Nephron progenitor cell (in vitro differentiated cells): ENCODE results near the gene PLCB3.

Experiments
- DNase-seq: peaks from one replicate; pipeline ENCODE4 v3.0.0; 2021
- H3K27ac Mint-ChIP-seq: 2 replicates; pipeline ENCODE4 v1.8.0; 2021; ENCODE audit warnings: mild to moderate bottlenecking, moderate library complexity, mixed read lengths
- H3K27me3 Mint-ChIP-seq: 2 replicates; pipeline ENCODE4 v1.8.0; 2021; ENCODE audit warnings: mild to moderate bottlenecking, low read depth, mixed read lengths; ENCODE audit not compliant: poor library complexity
- H3K36me3 Mint-ChIP-seq: 2 replicates; pipeline ENCODE4 v1.8.0; 2021; ENCODE audit warnings: low read depth, mixed read lengths
- H3K4me1 Mint-ChIP-seq: 2 replicates; pipeline ENCODE4 v1.8.0; 2021; ENCODE audit warnings: mixed read lengths
- H3K4me3 Mint-ChIP-seq: 2 replicates; pipeline ENCODE4 v1.8.0; 2021; ENCODE audit warnings: mild to moderate bottlenecking, moderate library complexity, mixed read lengths
- H3K9me3 Mint-ChIP-seq: 2 replicates; pipeline ENCODE4 v1.8.0; 2021; ENCODE audit warnings: mild to moderate bottlenecking, moderate library complexity, mixed read lengths
- CTCF ChIP-seq: fragments of 200-600 bp; sonication (generic); IDR thresholded peaks from 2 replicates; pipeline ENCODE4 v1.5.0; 2021; ENCODE audit warnings: antibody characterized with exemption

Gene PLCB3

DNA sequence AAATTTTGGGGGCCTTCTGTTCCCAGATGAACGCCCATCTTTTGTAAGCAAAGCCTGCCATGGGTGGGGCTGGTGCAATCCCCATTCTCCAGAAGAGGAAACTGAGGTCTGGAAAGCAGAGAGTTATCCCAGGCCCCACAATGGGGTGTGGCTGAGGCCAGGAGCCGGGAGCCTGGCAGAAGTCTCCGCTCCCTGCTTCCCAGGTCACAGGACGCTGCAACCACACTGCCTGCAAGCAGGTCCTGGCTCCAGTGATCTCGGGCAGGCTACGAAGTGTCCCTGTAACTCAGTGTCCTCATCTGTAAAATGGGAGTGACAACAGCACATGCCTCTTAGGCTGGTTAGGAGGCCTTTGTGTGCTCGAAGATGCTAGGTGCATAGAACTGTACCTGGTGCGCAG is 1.7 kb downstream of the PLCB3 start:
- Mint-ChIP-seq H3K27me3 (peaks cover 2% of the 10 kb centered on the region), H3K27ac (no peak overlapping the region), H3K4me3 (peak overlapping the region; percentile 28), H3K36me3 (peaks cover 5% of the 10 kb centered on the region), H3K4me1 (peaks cover 44% of the 10 kb centered on the region), H3K9me3 (no peaks in the 10 kb centered on the region)
- no peak for TF ChIP-seq CTCF
- DNase-seq = no peak

DNA sequence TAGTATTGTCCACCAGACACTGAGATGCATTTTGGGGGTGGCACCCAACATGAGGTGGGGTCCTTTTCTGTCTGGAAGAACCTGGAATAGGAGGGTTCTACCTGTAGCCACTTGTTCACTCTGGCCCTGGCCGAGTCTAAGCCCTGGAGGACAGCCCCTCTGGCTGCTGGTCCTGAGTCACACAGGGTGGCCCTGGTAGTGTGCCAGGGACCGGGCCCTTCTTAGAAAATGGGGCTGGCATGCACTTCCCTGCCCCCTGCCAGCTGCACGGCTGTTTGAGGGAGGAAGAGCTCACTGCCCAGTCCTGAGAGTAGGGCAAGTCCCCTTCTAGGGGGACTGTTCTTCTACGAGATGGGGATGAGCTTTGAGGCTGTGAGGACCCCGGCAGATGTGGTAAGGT is 2.2 kb downstream of the PLCB3 start:
- H3K4me3 Mint-ChIP-seq = peak overlapping the region; percentile 28
- H3K27ac Mint-ChIP-seq = no peak overlapping the region
- peaks cover 40% of the 10 kb centered on the region for H3K4me1 Mint-ChIP-seq
- TF ChIP-seq CTCF = no peak
- H3K9me3 Mint-ChIP-seq = no peaks in the 10 kb centered on the region
- DNase-seq = no peak
- H3K27me3 Mint-ChIP-seq = no peaks in the 10 kb centered on the region
- peaks cover 5% of the 10 kb centered on the region for H3K36me3 Mint-ChIP-seq

DNA sequence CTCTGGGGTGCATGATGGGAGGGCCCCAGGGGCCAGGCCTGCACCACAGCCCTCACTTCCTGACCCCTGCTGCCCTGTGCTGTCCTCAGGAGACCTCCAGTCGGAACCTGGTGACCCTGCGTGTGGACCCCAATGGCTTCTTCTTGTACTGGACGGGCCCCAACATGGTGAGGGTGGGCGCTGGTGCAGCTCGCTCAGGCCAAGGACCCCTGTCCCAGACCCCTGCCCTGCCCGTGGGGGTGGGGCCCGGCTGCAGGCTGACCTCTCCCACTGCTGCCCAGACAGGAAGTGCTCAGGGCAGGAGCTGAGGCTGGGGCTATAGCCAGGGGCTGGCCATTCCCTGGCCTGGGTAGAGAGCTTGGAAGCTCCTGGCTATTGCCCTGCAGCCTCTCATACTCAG is 3.0 kb downstream of the PLCB3 start:
- Mint-ChIP-seq H3K27ac (no peak overlapping the region), H3K4me3 (no peak overlapping the region)

GRCh38 chr11:64255135-64256128 is 4.1 kb downstream of the PLCB3 start:
- H3K27me3 Mint-ChIP-seq = peaks cover 2% of the 10 kb centered on the region
- no peak for TF ChIP-seq CTCF
- no peaks in the 10 kb centered on the region for H3K9me3 Mint-ChIP-seq
- H3K27ac Mint-ChIP-seq = no peak overlapping the region
- peaks cover 31% of the 10 kb centered on the region for H3K4me1 Mint-ChIP-seq
- no peak overlapping the region for H3K4me3 Mint-ChIP-seq
- DNase-seq = no peak
- peaks cover 17% of the 10 kb centered on the region for H3K36me3 Mint-ChIP-seq

More for the DNA sequence above, 3.0 kb downstream of the PLCB3 start:
- H3K36me3 Mint-ChIP-seq = peaks cover 7% of the 10 kb centered on the region
- no peaks in the 10 kb centered on the region for H3K27me3 Mint-ChIP-seq
- DNase-seq = no peak
- no peak for TF ChIP-seq CTCF
- H3K9me3 Mint-ChIP-seq = no peaks in the 10 kb centered on the region
- peaks cover 34% of the 10 kb centered on the region for H3K4me1 Mint-ChIP-seq

GRCh38 chr11:64256300-64256699 is 5.0 kb downstream of the PLCB3 start:
- Mint-ChIP-seq H3K27ac (no peak overlapping the region), H3K36me3 (peaks cover 17% of the 10 kb centered on the region), H3K27me3 (peaks cover 2% of the 10 kb centered on the region), H3K4me1 (peaks cover 31% of the 10 kb centered on the region), H3K9me3 (no peaks in the 10 kb centered on the region), H3K4me3 (no peak overlapping the region)
- no peak for TF ChIP-seq CTCF
- no peak for DNase-seq

DNA sequence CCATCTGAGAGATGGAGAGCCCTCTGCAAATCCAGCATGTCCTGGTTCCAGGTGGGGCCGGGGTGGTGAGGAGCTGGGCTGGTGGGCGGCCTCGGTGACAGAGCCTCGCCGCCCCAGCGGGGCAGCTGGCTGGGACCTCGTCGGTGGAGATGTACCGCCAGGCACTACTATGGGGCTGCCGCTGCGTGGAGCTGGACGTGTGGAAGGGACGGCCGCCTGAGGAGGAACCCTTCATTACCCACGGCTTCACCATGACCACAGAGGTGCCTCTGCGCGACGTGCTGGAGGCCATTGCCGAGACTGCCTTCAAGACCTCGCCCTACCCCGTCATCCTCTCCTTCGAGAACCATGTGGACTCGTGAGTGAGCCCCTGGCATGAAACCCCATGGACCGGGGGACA is 7.0 kb downstream of the PLCB3 start:
- peaks cover 26% of the 10 kb centered on the region for H3K4me1 Mint-ChIP-seq

More for the DNA sequence above, 7.0 kb downstream of the PLCB3 start:
- no peak for DNase-seq
- Mint-ChIP-seq H3K27me3 (peaks cover 2% of the 10 kb centered on the region), H3K36me3 (peaks cover 21% of the 10 kb centered on the region), H3K9me3 (no peaks in the 10 kb centered on the region), H3K27ac (no peak overlapping the region), H3K4me3 (no peak overlapping the region)
- no peak for TF ChIP-seq CTCF
